GM18867 (cell line): ENCODE data around the gene CNKSR3.

Source experiments
- ATAC-seq: cut with Tn5 transposase; IDR thresholded peaks from one replicate; pipeline ENCODE4 v1.9.1; 2021; ENCODE audit warnings: mild to moderate bottlenecking, moderate library complexity; ENCODE audit not compliant: unreplicated experiment

CNKSR3 gene

GRCh38 chr6:154356690-154357089 lies 153.8 kb downstream of the CNKSR3 start, which contains the start of gene IPCEF1:
Gene IPCEF1, minus strand, starts transcription at chr6:154356803. Its CDS starts 90,856 bp downstream, at chr6:154265947.
- peak; percentile 23 for ATAC-seq

- ATAC-seq, result no peak
These were observed 154.4 kb downstream of the CNKSR3 start for GRCh38 chr6:154356113-154356512.

- no peak for ATAC-seq
These were observed 156.2 kb downstream of the CNKSR3 start for GRCh38 chr6:154354265-154354777.

GRCh38 chr6:154353626-154354025 lies 156.9 kb downstream of the CNKSR3 start:
- no peak for ATAC-seq

- ATAC-seq, result peak; percentile 57
These were observed 157.4 kb downstream of the CNKSR3 start for GRCh38 chr6:154352898-154353585.

- no peak for ATAC-seq
These were observed 160.2 kb downstream of the CNKSR3 start for GRCh38 chr6:154350293-154350692.

- no peak for ATAC-seq
These were observed 162.5 kb downstream of the CNKSR3 start for GRCh38 chr6:154347981-154348380.

- ATAC-seq, result no peak
These were observed 164.7 kb downstream of the CNKSR3 start for GRCh38 chr6:154345811-154346210.

GRCh38 chr6:154343473-154344308 lies 166.8 kb downstream of the CNKSR3 start:
- no peak for ATAC-seq

- ATAC-seq, result no peak
These were observed 168.6 kb downstream of the CNKSR3 start for GRCh38 chr6:154341871-154342270.

GRCh38 chr6:154341336-154341735 lies 169.1 kb downstream of the CNKSR3 start:
- no peak for ATAC-seq
